Measurements from ENCODE around the gene RABGAP1L.

DNA sequence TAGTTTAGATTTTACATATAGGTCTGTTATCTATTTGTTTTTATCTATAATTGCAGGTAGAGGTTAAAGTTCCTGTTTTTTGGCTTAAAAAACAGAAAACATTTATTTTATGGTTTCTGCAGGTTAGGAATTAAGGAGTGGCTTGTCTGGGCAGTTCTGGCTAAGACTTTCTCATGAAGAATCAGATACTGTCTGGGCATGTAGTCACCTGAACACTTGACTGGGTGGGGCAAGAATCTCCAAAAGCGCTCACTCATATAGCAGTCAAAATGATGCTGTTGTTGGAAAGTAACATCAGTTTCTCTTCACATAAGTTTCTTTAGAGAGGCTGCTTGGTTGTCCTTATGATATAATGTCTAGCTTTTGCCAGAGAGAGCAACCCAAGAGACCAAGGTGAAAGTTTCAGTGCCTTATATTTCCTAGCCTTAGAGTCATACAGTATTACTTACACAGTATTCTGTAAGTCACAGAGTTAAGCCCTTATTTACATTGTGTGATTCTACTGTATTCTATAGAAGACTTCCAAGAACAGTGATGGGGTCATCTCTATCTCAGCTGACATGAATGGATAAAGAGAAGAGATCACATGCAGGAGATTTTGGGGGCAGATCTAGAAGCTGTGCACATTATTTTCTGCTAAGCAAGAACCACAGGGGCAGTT is 163.0 kb downstream of the RABGAP1L start:
- TF ChIP-seq, protein P1, sequence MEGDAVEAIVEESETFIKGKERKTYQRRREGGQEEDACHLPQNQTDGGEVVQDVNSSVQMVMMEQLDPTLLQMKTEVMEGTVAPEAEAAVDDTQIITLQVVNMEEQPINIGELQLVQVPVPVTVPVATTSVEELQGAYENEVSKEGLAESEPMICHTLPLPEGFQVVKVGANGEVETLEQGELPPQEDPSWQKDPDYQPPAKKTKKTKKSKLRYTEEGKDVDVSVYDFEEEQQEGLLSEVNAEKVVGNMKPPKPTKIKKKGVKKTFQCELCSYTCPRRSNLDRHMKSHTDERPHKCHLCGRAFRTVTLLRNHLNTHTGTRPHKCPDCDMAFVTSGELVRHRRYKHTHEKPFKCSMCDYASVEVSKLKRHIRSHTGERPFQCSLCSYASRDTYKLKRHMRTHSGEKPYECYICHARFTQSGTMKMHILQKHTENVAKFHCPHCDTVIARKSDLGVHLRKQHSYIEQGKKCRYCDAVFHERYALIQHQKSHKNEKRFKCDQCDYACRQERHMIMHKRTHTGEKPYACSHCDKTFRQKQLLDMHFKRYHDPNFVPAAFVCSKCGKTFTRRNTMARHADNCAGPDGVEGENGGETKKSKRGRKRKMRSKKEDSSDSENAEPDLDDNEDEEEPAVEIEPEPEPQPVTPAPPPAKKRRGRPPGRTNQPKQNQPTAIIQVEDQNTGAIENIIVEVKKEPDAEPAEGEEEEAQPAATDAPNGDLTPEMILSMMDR (conservative IDR thresholded peaks at IDR 0.05) = no peak
- no peak for TF ChIP-seq ZFX (IDR thresholded peaks at IDR 0.05)

All from C4-2B (cell line).